Measurements from ENCODE around the gene GARIN5A. TPM values are rescaled to one million over a fixed set of nuclear protein-coding genes. Genes with fewer than 3 reads are reported as not detected.
A peak's percentile ranks its signal among the peaks of the same experiment; 100 is the strongest.

The GARIN5A gene
- total and polyA plus RNA-seq, 9 of the 15 experiments (the other 6 are each of a cell fraction or from before 2014, with no cell fraction given), result 0.10 to 0.82 (median 0.23) TPM; not detected in 2

DNA sequence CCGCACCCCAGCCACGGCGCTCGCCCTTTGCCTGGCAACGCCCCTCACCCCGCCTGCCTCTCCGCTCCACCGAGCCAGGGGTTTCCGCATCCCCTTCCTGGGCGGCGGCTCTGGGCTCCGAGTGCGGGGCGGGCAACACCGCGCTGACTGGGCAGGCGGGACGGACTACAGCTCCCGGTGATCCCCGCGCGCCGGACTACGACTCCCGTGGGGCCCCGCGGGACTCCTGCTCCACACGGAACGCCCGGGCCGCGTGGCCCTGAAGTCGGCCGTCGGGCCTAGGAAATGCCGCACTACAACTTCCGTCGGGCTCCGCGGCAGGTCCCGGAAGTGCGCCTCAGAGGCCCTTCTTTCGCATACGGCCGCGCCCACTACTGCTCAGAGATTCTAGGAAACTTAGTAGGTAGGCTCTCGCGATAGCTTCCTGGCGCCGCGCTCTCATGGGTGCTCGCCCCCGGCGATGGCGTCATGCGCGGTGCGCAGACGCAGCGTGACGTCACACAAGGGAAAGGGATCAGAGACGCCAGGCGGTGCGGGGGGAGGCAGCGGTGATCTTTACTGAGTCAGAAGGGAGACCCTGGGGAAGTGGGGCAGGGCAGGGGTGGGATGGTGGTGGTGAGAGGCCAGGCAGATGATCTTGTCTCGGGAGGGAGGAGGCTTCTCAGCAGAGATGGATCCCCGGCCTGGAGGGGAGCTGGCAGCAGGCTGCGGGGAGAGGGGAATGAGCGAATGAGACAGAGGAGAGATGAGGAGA, 34.6 kb upstream of the GARIN5A start, which contains the start of gene JOSD2 (continued):
- TF ChIP-seq, protein P1, sequence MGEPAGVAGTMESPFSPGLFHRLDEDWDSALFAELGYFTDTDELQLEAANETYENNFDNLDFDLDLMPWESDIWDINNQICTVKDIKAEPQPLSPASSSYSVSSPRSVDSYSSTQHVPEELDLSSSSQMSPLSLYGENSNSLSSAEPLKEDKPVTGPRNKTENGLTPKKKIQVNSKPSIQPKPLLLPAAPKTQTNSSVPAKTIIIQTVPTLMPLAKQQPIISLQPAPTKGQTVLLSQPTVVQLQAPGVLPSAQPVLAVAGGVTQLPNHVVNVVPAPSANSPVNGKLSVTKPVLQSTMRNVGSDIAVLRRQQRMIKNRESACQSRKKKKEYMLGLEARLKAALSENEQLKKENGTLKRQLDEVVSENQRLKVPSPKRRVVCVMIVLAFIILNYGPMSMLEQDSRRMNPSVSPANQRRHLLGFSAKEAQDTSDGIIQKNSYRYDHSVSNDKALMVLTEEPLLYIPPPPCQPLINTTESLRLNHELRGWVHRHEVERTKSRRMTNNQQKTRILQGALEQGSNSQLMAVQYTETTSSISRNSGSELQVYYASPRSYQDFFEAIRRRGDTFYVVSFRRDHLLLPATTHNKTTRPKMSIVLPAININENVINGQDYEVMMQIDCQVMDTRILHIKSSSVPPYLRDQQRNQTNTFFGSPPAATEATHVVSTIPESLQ (CRISPR knock-in tag; IDR thresholded peaks at IDR 0.05), result no peak
- no peak for TF ChIP-seq ILK (tag; IDR thresholded peaks at IDR 0.05; ENCODE audit: borderline replicate concordance, low read depth)
- no peak for TF ChIP-seq MEF2A (IDR thresholded peaks at IDR 0.05; ENCODE audit: control insufficient read depth, low read depth, low read length)
- no peak for TF ChIP-seq CREBBP (IDR thresholded peaks at IDR 0.05; ENCODE audit: low read depth, low read length)
- TF ChIP-seq, protein P2, sequence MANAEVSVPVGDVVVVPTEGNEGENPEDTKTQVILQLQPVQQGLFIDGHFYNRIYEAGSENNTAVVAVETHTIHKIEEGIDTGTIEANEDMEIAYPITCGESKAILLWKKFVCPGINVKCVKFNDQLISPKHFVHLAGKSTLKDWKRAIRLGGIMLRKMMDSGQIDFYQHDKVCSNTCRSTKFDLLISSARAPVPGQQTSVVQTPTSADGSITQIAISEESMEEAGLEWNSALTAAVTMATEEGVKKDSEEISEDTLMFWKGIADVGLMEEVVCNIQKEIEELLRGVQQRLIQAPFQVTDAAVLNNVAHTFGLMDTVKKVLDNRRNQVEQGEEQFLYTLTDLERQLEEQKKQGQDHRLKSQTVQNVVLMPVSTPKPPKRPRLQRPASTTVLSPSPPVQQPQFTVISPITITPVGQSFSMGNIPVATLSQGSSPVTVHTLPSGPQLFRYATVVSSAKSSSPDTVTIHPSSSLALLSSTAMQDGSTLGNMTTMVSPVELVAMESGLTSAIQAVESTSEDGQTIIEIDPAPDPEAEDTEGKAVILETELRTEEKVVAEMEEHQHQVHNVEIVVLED (CRISPR knock-in tag; IDR thresholded peaks at IDR 0.05), result peak; percentile 74
- peak; percentile 81 for TF ChIP-seq MBD2 (IDR thresholded peaks at IDR 0.05; ENCODE audit: borderline replicate concordance, low read depth)
- TF ChIP-seq BCL6 (CRISPR knock-in tag; IDR thresholded peaks at IDR 0.05), result no peak
- TF ChIP-seq SMARCA4 (IDR thresholded peaks at IDR 0.05), result no peak
- TF ChIP-seq, protein P3, sequence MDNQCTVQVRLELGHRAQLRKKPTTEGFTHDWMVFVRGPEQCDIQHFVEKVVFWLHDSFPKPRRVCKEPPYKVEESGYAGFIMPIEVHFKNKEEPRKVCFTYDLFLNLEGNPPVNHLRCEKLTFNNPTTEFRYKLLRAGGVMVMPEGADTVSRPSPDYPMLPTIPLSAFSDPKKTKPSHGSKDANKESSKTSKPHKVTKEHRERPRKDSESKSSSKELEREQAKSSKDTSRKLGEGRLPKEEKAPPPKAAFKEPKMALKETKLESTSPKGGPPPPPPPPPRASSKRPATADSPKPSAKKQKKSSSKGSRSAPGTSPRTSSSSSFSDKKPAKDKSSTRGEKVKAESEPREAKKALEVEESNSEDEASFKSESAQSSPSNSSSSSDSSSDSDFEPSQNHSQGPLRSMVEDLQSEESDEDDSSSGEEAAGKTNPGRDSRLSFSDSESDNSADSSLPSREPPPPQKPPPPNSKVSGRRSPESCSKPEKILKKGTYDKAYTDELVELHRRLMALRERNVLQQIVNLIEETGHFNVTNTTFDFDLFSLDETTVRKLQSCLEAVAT (IDR thresholded peaks at IDR 0.05), result peak in 1 of 2 experiments; percentile 53; a peak in 1 of 4 replicates
- TF ChIP-seq, protein P4, sequence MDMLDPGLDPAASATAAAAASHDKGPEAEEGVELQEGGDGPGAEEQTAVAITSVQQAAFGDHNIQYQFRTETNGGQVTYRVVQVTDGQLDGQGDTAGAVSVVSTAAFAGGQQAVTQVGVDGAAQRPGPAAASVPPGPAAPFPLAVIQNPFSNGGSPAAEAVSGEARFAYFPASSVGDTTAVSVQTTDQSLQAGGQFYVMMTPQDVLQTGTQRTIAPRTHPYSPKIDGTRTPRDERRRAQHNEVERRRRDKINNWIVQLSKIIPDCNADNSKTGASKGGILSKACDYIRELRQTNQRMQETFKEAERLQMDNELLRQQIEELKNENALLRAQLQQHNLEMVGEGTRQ (CRISPR knock-in tag; IDR thresholded peaks at IDR 0.05), result peak; percentile 72
- TF ChIP-seq RBM14 (IDR thresholded peaks at IDR 0.05; ENCODE audit: borderline replicate concordance, insufficient read depth, low read depth, low read length), result no peak
- peak; percentile 99 for TF ChIP-seq CHD2 (IDR thresholded peaks at IDR 0.05; ENCODE audit: low read depth, low read length)
- TF ChIP-seq CAMTA2 (CRISPR knock-in tag; conservative IDR thresholded peaks at IDR 0.05), result peak; percentile 60; the same call in 1 of the 2 replicates
- TF ChIP-seq, protein P5, sequence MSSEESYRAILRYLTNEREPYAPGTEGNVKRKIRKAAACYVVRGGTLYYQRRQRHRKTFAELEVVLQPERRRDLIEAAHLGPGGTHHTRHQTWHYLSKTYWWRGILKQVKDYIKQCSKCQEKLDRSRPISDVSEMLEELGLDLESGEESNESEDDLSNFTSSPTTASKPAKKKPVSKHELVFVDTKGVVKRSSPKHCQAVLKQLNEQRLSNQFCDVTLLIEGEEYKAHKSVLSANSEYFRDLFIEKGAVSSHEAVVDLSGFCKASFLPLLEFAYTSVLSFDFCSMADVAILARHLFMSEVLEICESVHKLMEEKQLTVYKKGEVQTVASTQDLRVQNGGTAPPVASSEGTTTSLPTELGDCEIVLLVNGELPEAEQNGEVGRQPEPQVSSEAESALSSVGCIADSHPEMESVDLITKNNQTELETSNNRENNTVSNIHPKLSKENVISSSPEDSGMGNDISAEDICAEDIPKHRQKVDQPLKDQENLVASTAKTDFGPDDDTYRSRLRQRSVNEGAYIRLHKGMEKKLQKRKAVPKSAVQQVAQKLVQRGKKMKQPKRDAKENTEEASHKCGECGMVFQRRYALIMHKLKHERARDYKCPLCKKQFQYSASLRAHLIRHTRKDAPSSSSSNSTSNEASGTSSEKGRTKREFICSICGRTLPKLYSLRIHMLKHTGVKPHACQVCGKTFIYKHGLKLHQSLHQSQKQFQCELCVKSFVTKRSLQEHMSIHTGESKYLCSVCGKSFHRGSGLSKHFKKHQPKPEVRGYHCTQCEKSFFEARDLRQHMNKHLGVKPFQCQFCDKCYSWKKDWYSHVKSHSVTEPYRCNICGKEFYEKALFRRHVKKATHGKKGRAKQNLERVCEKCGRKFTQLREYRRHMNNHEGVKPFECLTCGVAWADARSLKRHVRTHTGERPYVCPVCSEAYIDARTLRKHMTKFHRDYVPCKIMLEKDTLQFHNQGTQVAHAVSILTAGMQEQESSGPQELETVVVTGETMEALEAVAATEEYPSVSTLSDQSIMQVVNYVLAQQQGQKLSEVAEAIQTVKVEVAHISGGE (CRISPR knock-in tag; IDR thresholded peaks at IDR 0.05), result peak in 1 of 3 experiments; percentile 97; a peak in 3 of 6 replicates
